Pancreas (tissue), 10 donors: ENCODE measurements around the gene NR4A2. TPM values are rescaled to one million over a fixed set of nuclear protein-coding genes. Genes with fewer than 3 reads are reported as not detected.
A peak's percentile ranks its signal among the peaks of the same experiment; 100 is the strongest.

Experiments used
- ATAC-seq, 4 donors: fragments of 200-7000 bp; cut with Tn5 transposase; one replicate each; pipeline versions ENCODE4 v1.8.0 to v1.9.1; 2020; ENCODE audit warnings: mild to moderate bottlenecking in 4 of 4, moderate library complexity in 4 of 4
- DNase-seq, 6 donors: peaks; one replicate each; pipeline ENCODE4 v3.0.0-alpha.2; 2020
- FAIRE-seq: peaks from 2 replicates; lab custom pipeline; 2012; peaks lifted over from hg19 to GRCh38; lab: Jason Lieb, UNC
- H3K27ac ChIP-seq, 4 donors: fragments of 200-600 bp; sonication (generic); 1 replicate in 3 of 4; 2 replicates in 1 of 4; pipeline versions ENCODE4 v1.5.0 to v1.8.0; 2020
- H3K27me3 ChIP-seq, 4 donors: fragments of 200-600 bp; one replicate each; pipeline ENCODE4 v1.8.0; 2021
- H3K36me3 ChIP-seq, 3 donors: fragments of 200-600 bp; sonication (generic) in 1 of 3; one replicate each; pipeline versions ENCODE4 v1.5.0 to v1.8.0; 2020 to 2021
- H3K4me1 ChIP-seq, 3 donors: fragments of 200-600 bp; one replicate each; pipeline ENCODE4 v1.8.0; 2021
- H3K4me3 ChIP-seq, 4 donors: fragments of 200-600 bp; sonication (generic) in 2 of 4; one replicate each; pipeline versions ENCODE4 v1.5.0 to v1.8.0; 2020 to 2021
- H3K9me3 ChIP-seq, 4 donors: fragments of 200-600 bp; one replicate each; pipeline ENCODE4 v1.8.0; 2021
- WGBS, 2 donors: extraction: QIAGEN DNeasy Blood & Tissue Kit; methylation state at CpG; one replicate each; pipeline ENCODE4 v1.1.7; 2013; 5-methylcytosine and 5-hydroxymethylcytosine counted together
- intact Hi-C, 3 donors: fragments of 100-400 bp; cut with DNase I; formaldehyde crosslinking; loops; one replicate each; pipeline versions ENCODE4 v1.11.1 to v1.14.2; 2022
- polyA plus RNA-seq, 2 donors: library from polyadenylated mRNA; stranded (reverse); fragments of 200-250 nt; gene quantifications; one replicate each; pipeline ENCODE4 v1.2.3, GENCODE V29; 2013
- total RNA-seq, 6 donors: library from RNA; stranded (reverse); fragmentation: NEBNext Ultra II Directional in 4 of 6; extraction: Animal tissue kit (Norgen Biotek cat#: 25700) in 4 of 6; gene quantifications; one replicate each; pipeline versions ENCODE4 v1.2.1 to v1.2.4, GENCODE V29; 2021 to 2023
- TF ChIP-seq, protein P1 (sequence below), 4 donors: fragments of 200-600 bp; sonication (generic) in 3 of 4; IDR thresholded peaks; one replicate each; pipeline versions ENCODE4 v1.5.0 to v1.8.0; 2021; ENCODE audit warnings: antibody characterized with exemption in 4 of 4
- donor health status: healthy with polysubstance abuse.
- donor health status: DM: no; HTN: no; CAD: no; lungs with moderate emphysema.
- donor health status: DM: no; HTN: no; CAD: no.
- donor health status: control.
- donor health status: control.
- donor health status: Bipolar disorder and iron deficiency.
- donor health status: DM: yes; HTN: yes; CAD: no.
- donor health status: DM: no; HTN: no; CAD: no.
- donor health status: DM: no; HTN: no; CAD: no.
- donor health status: DM: yes; HTN: yes; CAD: no.

Gene NR4A2
- total and polyA plus RNA-seq, 8 donors = 1.3 to 18.0 (median 3.7) TPM

DNA sequence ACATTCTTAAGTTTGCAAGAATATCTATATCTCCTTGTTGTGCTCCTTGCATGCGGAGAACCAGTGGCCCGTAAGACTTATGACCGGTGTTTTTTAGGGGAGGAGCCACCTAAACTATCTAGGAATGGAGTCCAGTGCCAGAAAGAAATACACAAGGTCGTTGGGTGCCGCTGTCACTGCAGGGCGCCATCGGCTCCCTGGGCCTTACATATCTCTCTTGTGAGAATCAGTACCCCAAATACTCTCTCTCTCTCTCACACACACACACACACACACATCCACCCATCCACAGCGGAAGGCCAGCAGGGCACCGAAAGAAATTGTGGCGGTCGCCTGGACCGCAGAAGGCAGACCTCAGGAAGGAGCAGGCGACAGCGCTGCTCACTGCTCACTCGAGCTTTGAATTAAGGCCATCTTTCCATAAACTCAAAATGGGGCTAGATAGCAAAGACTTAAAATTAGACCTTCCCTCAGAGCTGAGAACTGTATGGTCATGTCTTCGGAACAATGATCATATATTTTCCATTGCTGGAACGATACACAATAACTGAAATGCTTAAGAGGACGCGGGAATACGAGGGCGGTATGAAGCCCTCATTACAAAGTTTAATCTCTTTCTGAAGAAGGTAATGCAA is 10.4 kb downstream of the NR4A2 start:
- DNase-seq (peak in 1 of 6 donors; percentile 27), ATAC-seq (peak in 1 of 4 donors; percentile 29), FAIRE-seq (no peak)
- peak overlapping the region in 3 of 4 donors; percentile 38 to 49 (median 46) for H3K4me3 ChIP-seq
- no peaks in the 10 kb centered on the region for H3K27me3 ChIP-seq
- intact Hi-C loops = loop anchor here in 1 of 3 donors (10.0 kb wide), 1 partner anchor 273 kb away; no protein-coding TSS in a partner anchor
- H3K4me1 ChIP-seq = peaks cover 0 to 8% (median 0%) of the 10 kb centered on the region in 3 donors
- H3K36me3 ChIP-seq = peaks cover 0 to 14% (median 6%) of the 10 kb centered on the region in 3 donors
- H3K9me3 ChIP-seq = no peaks in the 10 kb centered on the region
- WGBS, 2 donors = 29 to 35% methylated on average over 21 of the region's 21 CpGs
- TF ChIP-seq, protein P1, sequence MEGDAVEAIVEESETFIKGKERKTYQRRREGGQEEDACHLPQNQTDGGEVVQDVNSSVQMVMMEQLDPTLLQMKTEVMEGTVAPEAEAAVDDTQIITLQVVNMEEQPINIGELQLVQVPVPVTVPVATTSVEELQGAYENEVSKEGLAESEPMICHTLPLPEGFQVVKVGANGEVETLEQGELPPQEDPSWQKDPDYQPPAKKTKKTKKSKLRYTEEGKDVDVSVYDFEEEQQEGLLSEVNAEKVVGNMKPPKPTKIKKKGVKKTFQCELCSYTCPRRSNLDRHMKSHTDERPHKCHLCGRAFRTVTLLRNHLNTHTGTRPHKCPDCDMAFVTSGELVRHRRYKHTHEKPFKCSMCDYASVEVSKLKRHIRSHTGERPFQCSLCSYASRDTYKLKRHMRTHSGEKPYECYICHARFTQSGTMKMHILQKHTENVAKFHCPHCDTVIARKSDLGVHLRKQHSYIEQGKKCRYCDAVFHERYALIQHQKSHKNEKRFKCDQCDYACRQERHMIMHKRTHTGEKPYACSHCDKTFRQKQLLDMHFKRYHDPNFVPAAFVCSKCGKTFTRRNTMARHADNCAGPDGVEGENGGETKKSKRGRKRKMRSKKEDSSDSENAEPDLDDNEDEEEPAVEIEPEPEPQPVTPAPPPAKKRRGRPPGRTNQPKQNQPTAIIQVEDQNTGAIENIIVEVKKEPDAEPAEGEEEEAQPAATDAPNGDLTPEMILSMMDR (IDR thresholded peaks at IDR 0.05) = no peak
- H3K27ac ChIP-seq = no peak overlapping the region

DNA sequence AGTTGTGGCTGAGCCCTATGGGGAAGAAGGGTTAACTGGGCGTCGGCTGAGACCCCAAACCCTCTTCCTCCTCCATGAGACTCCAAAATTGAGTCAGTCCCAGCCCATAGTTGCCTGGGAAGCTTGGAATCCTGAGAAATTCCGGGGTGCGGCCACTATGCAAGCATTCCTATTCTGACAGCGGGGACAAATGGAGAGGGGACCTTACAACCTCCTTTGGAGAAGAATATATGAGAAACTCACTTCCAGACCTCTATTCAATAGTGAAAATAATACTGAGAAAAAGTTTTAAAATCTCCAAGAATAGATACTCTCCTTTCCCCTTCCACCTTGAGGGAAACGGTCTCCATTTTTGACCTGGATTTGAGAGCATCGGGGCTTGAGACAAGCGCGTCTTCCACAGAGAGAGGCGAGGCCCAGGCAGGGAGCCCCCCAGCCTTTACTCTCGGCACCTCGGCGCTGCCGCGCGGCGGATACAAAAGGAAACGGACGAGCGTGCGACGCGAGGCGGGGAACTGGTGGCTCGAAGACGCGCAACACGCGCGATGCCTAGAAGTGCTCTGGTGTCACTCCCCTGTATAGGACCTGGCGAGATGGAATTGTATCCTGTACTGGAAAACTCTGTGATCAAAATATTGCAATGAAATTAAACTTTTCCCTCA is 11.1 kb downstream of the NR4A2 start:
- FAIRE-seq (no peak), ATAC-seq (peak in 3 of 4 donors; percentile 22 to 40 (median 23)), DNase-seq (peak in 5 of 6 donors; percentile 16 to 75 (median 43))
- WGBS, 2 donors = 3 to 6% methylated on average over 31 of the region's 31 CpGs
- TF ChIP-seq, protein P1 (IDR thresholded peaks at IDR 0.05) = no peak
- peaks cover 0 to 10% (median 6%) of the 10 kb centered on the region in 3 donors for H3K36me3 ChIP-seq
- H3K27me3 ChIP-seq = no peaks in the 10 kb centered on the region
- H3K4me3 ChIP-seq = peak overlapping the region; percentile 31 to 49 (median 42)
- no peaks in the 10 kb centered on the region for H3K9me3 ChIP-seq
- peak overlapping the region in 2 of 4 donors; percentile 66 to 83 for H3K27ac ChIP-seq
- intact Hi-C loops = loop anchor here in 1 of 3 donors (10.0 kb wide), 1 partner anchor 273 kb away; no protein-coding TSS in a partner anchor
- peaks cover 0 to 8% (median 0%) of the 10 kb centered on the region in 3 donors for H3K4me1 ChIP-seq

- peaks cover 0 to 4% (median 0%) of the 10 kb centered on the region in 3 donors for H3K36me3 ChIP-seq
- H3K4me1 ChIP-seq = peaks cover 0 to 8% (median 0%) of the 10 kb centered on the region in 3 donors
- FAIRE-seq (no peak), ATAC-seq (peak; percentile 59 to 73 (median 70)), DNase-seq (peak; percentile 58 to 76 (median 67))
- no peaks in the 10 kb centered on the region for H3K27me3 ChIP-seq
- TF ChIP-seq, protein P1 (IDR thresholded peaks at IDR 0.05) = no peak
- H3K9me3 ChIP-seq = no peaks in the 10 kb centered on the region
- peak overlapping the region; percentile 31 to 49 (median 42) for H3K4me3 ChIP-seq
- 2 to 3% methylated on average over 31 of the region's 31 CpGs for WGBS, 2 donors
- intact Hi-C loops = loop anchor here in 1 of 3 donors (10.0 kb wide), 1 partner anchor 274 kb away; no protein-coding TSS in a partner anchor
- H3K27ac ChIP-seq = peak overlapping the region; percentile 66 to 84 (median 82)
Measured at GRCh38 chr2:156320486-156321098, 11.9 kb downstream of the NR4A2 start.

DNA sequence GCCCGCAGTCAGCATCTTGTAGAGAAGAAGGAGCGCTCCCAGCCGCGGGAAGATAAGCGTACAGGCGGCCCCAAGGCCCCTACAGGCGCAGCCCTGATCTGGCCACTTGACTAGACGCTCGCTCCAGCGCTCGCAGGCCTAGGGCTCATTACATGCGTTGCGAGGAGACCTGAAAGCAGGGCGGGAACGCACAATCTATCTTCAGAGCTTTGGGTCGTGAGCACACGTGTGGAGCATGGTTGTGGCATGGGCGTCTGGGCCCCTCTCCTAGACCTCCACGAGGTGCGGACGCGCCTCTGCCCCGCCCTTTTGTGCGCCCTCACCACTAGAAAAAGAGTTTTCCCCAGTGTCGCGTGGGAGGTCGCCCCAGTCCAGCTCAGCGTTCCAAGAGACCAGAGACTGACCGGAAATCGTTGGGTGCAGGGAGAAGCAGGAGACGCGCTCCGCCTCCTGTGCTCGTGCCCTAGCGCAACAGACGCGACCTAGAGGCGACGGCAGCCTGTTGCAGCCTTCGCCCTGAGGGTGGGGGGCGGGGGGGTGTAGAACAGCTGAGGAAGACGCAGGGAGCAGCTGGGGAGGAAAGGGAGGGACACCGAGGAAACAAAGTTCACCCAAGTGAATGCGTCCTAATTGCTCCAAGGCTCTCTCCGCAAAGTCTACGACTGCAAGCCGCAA is 12.6 kb downstream of the NR4A2 start:
- ATAC-seq (peak; percentile 87 to 92 (median 90)), FAIRE-seq (no peak), DNase-seq (peak; percentile 81 to 89 (median 84))
- peak overlapping the region; percentile 66 to 84 (median 82) for H3K27ac ChIP-seq
- TF ChIP-seq, protein P1 (IDR thresholded peaks at IDR 0.05) = peak in 2 of 4 donors; percentile 8 to 15
- no peaks in the 10 kb centered on the region for H3K9me3 ChIP-seq
- H3K4me3 ChIP-seq = peak overlapping the region; percentile 31 to 49 (median 42)
- no peaks in the 10 kb centered on the region for H3K27me3 ChIP-seq
- H3K36me3 ChIP-seq = no peaks in the 10 kb centered on the region
- 2% methylated on average over 47 of the region's 47 CpGs for WGBS, 2 donors
- intact Hi-C loops = loop anchor here in 1 of 3 donors (10.0 kb wide), 1 partner anchor 275 kb away; no protein-coding TSS in a partner anchor
- H3K4me1 ChIP-seq = peaks cover 0 to 8% (median 0%) of the 10 kb centered on the region in 3 donors
